Fibroblast of mammary gland (primary cell): ENCODE results near the gene ST6GALNAC2.

Experiments
- DNase-seq: peaks from one replicate; pipeline ENCODE4 v3.0.0-alpha.2; 2010; ENCODE audit warnings: low read depth
- H3K4me3 ChIP-seq: 2 replicates; pipeline ENCODE4 v1.5.1; 2011; ENCODE audit warnings: low read depth, mild to moderate bottlenecking, low read length, moderate library complexity; ENCODE audit not compliant: control insufficient read depth
- CTCF ChIP-seq: conservative IDR thresholded peaks from 2 replicates; pipeline ENCODE4 v1.5.1; 2011; ENCODE audit warnings: low read depth, low read length, inconsistent platforms; ENCODE audit not compliant: control insufficient read depth, insufficient read depth

ST6GALNAC2 gene

GRCh38 chr17:76540381-76541300, 45.0 kb downstream of the ST6GALNAC2 start:
- peak overlapping the region; percentile 36 for H3K4me3 ChIP-seq
- peak; percentile 17 for TF ChIP-seq CTCF
- DNase-seq, result peak; percentile 94

DNA sequence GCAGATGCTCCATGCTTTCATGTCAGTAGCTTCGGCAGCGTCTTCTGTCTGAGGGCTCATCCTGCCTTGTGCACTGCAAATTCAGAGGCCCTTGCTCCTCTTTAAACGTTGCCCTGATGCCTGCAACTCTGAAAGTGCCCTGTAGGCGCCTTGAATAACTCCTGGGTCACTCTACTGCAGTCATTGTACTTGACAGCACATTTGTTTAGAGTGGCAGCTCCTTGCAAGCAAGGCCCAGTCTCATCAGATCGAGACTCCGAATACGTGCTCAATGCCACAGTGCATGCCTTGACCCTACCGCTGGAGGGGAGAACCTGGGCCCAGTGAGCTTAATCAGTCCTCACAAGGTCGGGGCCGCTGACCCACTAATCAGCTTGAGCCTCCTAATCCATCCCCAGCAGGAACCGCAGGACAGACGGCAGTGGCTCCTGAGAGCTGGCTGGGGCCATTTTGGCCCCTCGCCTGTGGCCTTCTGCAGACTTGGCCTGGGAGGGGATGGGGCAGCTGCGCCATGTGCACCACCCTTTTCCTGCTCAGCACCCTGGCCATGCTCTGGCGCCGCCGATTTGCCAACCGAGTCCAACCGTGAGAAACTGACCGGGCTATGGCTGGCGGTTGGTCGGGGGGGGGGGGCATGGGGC, 45.9 kb downstream of the ST6GALNAC2 start, which contains the start of gene PRCD:
TSS of gene PRCD (plus strand) at position 414 of the 641 bp plus-strand sequence. CDS start at position 512, 98 bp downstream.
- TF ChIP-seq CTCF, result no peak
- H3K4me3 ChIP-seq, result peak within 1 kb of the TSS; percentile 36
- DNase-seq, result no peak

GRCh38 chr17:76538941-76539570, 46.6 kb downstream of the ST6GALNAC2 start:
- DNase-seq, result no peak
- TF ChIP-seq CTCF, result no peak
- H3K4me3 ChIP-seq, result no peak overlapping the region

- TF ChIP-seq CTCF, result no peak
- no peak for DNase-seq
- H3K4me3 ChIP-seq, result no peak overlapping the region
Measured at GRCh38 chr17:76538281-76538931, 47.3 kb downstream of the ST6GALNAC2 start.

GRCh38 chr17:76537578-76538280, 47.9 kb downstream of the ST6GALNAC2 start, which contains the start of gene CYGB:
Gene CYGB, minus strand, starts transcription at chr17:76537709. Its CDS starts 167 bp downstream, at chr17:76537542.
- no peak for DNase-seq
- TF ChIP-seq CTCF, result no peak
- peak within 1 kb of the TSS; percentile 42 for H3K4me3 ChIP-seq

DNA sequence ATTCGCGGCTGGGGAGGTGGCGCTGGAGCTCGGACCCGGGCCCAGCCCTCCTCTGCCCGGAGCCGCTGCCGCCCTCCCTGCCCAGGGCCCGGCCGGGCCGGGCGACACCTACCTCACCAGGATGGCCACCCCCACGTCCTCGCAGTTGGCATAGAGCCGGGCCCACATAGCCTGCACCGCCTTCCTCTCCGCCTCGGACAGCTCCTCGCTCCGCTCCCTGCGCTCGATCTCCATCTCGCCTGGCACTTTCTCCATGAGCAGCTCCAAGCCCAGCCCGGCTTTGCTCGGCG, 48.4 kb downstream of the ST6GALNAC2 start:
- peak overlapping the region; percentile 42 for H3K4me3 ChIP-seq
- no peak for TF ChIP-seq CTCF

More for the DNA sequence above, 48.4 kb downstream of the ST6GALNAC2 start:
- DNase-seq, result no peak
